Vagina (tissue), 2 donors: Measurements from ENCODE around the gene ABLIM2.

ENCODE experiments used
- CTCF ChIP-seq, 3 experiments: fragments of 450-650 bp in 2 of 3; fragments of 200-600 bp in 1 of 3; sonication (generic) in 1 of 3; IDR thresholded peaks; one replicate each; pipeline ENCODE4 v1.5.1; 2017 to 2019; ENCODE audit warnings: antibody characterized with exemption in 3 of 3, mild to moderate bottlenecking in 2 of 3, moderate library complexity in 2 of 3
- POLR2AphosphoS5 ChIP-seq, 2 donors: sonication (generic); formaldehyde crosslinking; IDR thresholded peaks; one replicate each; pipeline ENCODE4 v1.9.0; 2017; ENCODE audit warnings: antibody characterized with exemption in 2 of 2, mild to moderate bottlenecking in 2 of 2, low read depth in 1 of 2; ENCODE audit not compliant: insufficient read depth in 1 of 2

- TF ChIP-seq CTCF (IDR thresholded peaks at IDR 0.05) (no peak), POLR2AphosphoS5 (IDR thresholded peaks at IDR 0.05; ENCODE audit: insufficient read depth in 1 of 2, low read depth in 1 of 2) (no peak)
These were observed 20.5 kb upstream of the ABLIM2 start for GRCh38 chr4:8179074-8179473.
